H1 (cell line): ENCODE results near the gene COL4A4. TPM values are rescaled to one million over a fixed set of nuclear protein-coding genes. Genes with fewer than 3 reads are reported as not detected.

Source experiments
- CTCF ChIA-PET: fragments of 300-600 bp; sonication (Branson Sonifier 250); formaldehyde crosslinking; loops from one replicate; lab custom pipeline; 2021; ENCODE audit not compliant: partially characterized antibody; lab: Charles Lee
- POLR2A ChIA-PET: fragments of 300-600 bp; sonication (Branson Sonifier 250); formaldehyde crosslinking; loops from one replicate; lab custom pipeline; 2021; ENCODE audit warnings: inconsistent platforms; ENCODE audit not compliant: partially characterized antibody; lab: Charles Lee
- DNase-seq, 2 experiments: peaks; one replicate each; pipeline versions ENCODE4 v3.0.0 to v3.0.0-alpha.2; 2010 to 2022; ENCODE audit warnings: low spot score in 2 of 2, low read depth in 1 of 2, mixed read lengths in 1 of 2
- FAIRE-seq: peaks from 2 replicates; lab custom pipeline; 2011; peaks lifted over from hg19 to GRCh38; lab: Jason Lieb, UNC
- H2AFZ ChIP-seq: 2 replicates; pipeline ENCODE4 v1.8.1; 2012; ENCODE audit warnings: low read length, inconsistent platforms
- H2AK5ac ChIP-seq: 2 replicates; pipeline ENCODE4 v1.6.1; 2013; ENCODE audit warnings: low read depth, low read length
- H2BK120ac ChIP-seq: replicated peaks from 2 replicates; pipeline ENCODE3; 2013; ENCODE audit warnings: low read depth, low read length, inconsistent platforms
- H2BK12ac ChIP-seq: 2 replicates; pipeline ENCODE4 v1.6.1; 2013; ENCODE audit warnings: low read depth, low read length
- H2BK15ac ChIP-seq: 2 replicates; pipeline ENCODE4 v1.6.1; 2013; ENCODE audit warnings: low read length
- H2BK20ac ChIP-seq: 2 replicates; pipeline ENCODE4 v1.6.1; 2013; ENCODE audit warnings: low read length
- H2BK5ac ChIP-seq: 2 replicates; pipeline ENCODE4 v1.6.1; 2013; ENCODE audit warnings: low read depth, low read length
- H3K14ac ChIP-seq: 2 replicates; pipeline ENCODE4 v1.6.1; 2013; ENCODE audit warnings: inconsistent platforms; ENCODE audit not compliant: insufficient read length
- H3K18ac ChIP-seq: 2 replicates; pipeline ENCODE4 v1.6.1; 2013; ENCODE audit warnings: low read length; ENCODE audit errors: extremely low read depth
- H3K23ac ChIP-seq: 2 replicates; pipeline ENCODE4 v1.6.1; 2013; ENCODE audit warnings: inconsistent platforms; ENCODE audit not compliant: insufficient read length
- H3K23me2 ChIP-seq: 2 replicates; pipeline ENCODE4 v1.6.1; 2013; ENCODE audit warnings: low read depth, low read length
- H3K27ac ChIP-seq: 2 replicates; pipeline ENCODE4 v1.6.1; 2011; ENCODE audit warnings: low read depth, low read length, inconsistent platforms
- H3K27me3 ChIP-seq, 4 experiments: replicated peaks in 1 of 4; 1 replicate in 1 of 4; 2 replicates in 3 of 4; pipeline versions ENCODE4 v1.6.1 to v1.8.1; 2011 to 2013; ENCODE audit warnings: low read length in 3 of 4, mild to moderate bottlenecking in 3 of 4, inconsistent platforms in 2 of 4, mixed read lengths in 2 of 4, moderate library complexity in 1 of 4; ENCODE audit not compliant: control insufficient read depth in 3 of 4, insufficient read depth in 3 of 4; ENCODE audit errors: extremely low read depth in 1 of 4
- H3K36me3 ChIP-seq, 4 experiments: 2 replicates each; pipeline versions ENCODE4 v1.6.1 to v1.8.1; 2011 to 2013; ENCODE audit warnings: mild to moderate bottlenecking in 4 of 4, low read length in 3 of 4, moderate library complexity in 2 of 4, control low read depth in 1 of 4, inconsistent platforms in 1 of 4; ENCODE audit not compliant: insufficient read depth in 4 of 4, control insufficient read depth in 2 of 4
- H3K4ac ChIP-seq: replicated peaks from 2 replicates; pipeline ENCODE3; 2013; ENCODE audit warnings: low read length, low read depth, mixed read lengths, inconsistent platforms; ENCODE audit not compliant: insufficient read length
- H3K4me1 ChIP-seq, 4 experiments: replicated peaks in 1 of 4; 1 replicate in 1 of 4; 2 replicates in 3 of 4; pipeline versions ENCODE4 v1.6.1 to v1.8.1; 2011 to 2013; ENCODE audit warnings: low read length in 3 of 4, inconsistent platforms in 2 of 4, mixed read lengths in 1 of 4; ENCODE audit not compliant: insufficient read depth in 4 of 4, control insufficient read depth in 3 of 4
- H3K4me2 ChIP-seq, 2 experiments: 2 replicates each; pipeline versions ENCODE4 v1.6.1 to v1.8.1; 2011 to 2013; ENCODE audit warnings: low read depth in 2 of 2, low read length in 2 of 2, control low read depth in 1 of 2, inconsistent platforms in 1 of 2, mild to moderate bottlenecking in 1 of 2; ENCODE audit not compliant: insufficient read depth in 1 of 2
- H3K4me3 ChIP-seq, 4 experiments: fragments of 200-600, 300-600 bp in 1 of 4; sonication (generic), shearing (Covaris generic), sonication (Bioruptor Twin) in 1 of 4; 2 replicates each; pipeline versions ENCODE4 v1.5.1 to v1.8.1; 2011 to 2016; ENCODE audit warnings: low read length in 4 of 4, low read depth in 3 of 4, control low read depth in 2 of 4, inconsistent platforms in 2 of 4, mild to moderate bottlenecking in 2 of 4, mixed read lengths in 1 of 4, moderate library complexity in 1 of 4; ENCODE audit not compliant: insufficient read depth in 2 of 4; ENCODE audit errors: extremely low read depth in 1 of 4
- H3K56ac ChIP-seq: replicated peaks from 2 replicates; pipeline ENCODE3; 2013; ENCODE audit warnings: low read depth, mild to moderate bottlenecking, mixed read lengths, low read length, inconsistent platforms; ENCODE audit not compliant: insufficient read length
- H3K79me1 ChIP-seq: 2 replicates; pipeline ENCODE4 v1.6.1; 2013; ENCODE audit warnings: low read depth, low read length, control low read depth
- H3K79me2 ChIP-seq, 2 experiments: 2 replicates each; pipeline versions ENCODE4 v1.6.1 to v1.8.1; 2012 to 2013; ENCODE audit warnings: low read length in 2 of 2, mild to moderate bottlenecking in 2 of 2, inconsistent platforms in 1 of 2; ENCODE audit not compliant: insufficient read depth in 2 of 2, control insufficient read depth in 1 of 2
- H3K9ac ChIP-seq, 4 experiments: replicated peaks in 1 of 4; 1 replicate in 1 of 4; 2 replicates in 3 of 4; pipeline versions ENCODE4 v1.6.1 to v1.8.1; 2011 to 2013; ENCODE audit warnings: low read depth in 3 of 4, low read length in 3 of 4, control low read depth in 2 of 4, mild to moderate bottlenecking in 2 of 4, moderate library complexity in 2 of 4, inconsistent platforms in 1 of 4; ENCODE audit errors: extremely low read depth in 1 of 4
- H3K9me3 ChIP-seq, 2 experiments: 2 replicates each; pipeline versions ENCODE4 v1.6.1 to v1.8.1; 2012 to 2013; ENCODE audit warnings: mild to moderate bottlenecking in 2 of 2, moderate library complexity in 2 of 2, control low read depth in 1 of 2, inconsistent platforms in 1 of 2, low read depth in 1 of 2, low read length in 1 of 2, mixed read lengths in 1 of 2; ENCODE audit not compliant: insufficient read depth in 2 of 2
- H4K20me1 ChIP-seq, 2 experiments: replicated peaks in 1 of 2; 2 replicates each; pipeline versions ENCODE3 to v1.8.1; 2011 to 2013; ENCODE audit warnings: inconsistent platforms in 2 of 2, low read length in 2 of 2, mild to moderate bottlenecking in 1 of 2; ENCODE audit not compliant: insufficient read depth in 2 of 2, control insufficient read depth in 1 of 2
- H4K5ac ChIP-seq: 2 replicates; pipeline ENCODE4 v1.6.1; 2013; ENCODE audit warnings: low read length, low read depth, mixed read lengths, inconsistent platforms; ENCODE audit not compliant: insufficient read length
- H4K8ac ChIP-seq: 2 replicates; pipeline ENCODE4 v1.8.0; 2013; ENCODE audit warnings: mild to moderate bottlenecking, moderate library complexity, low read length, inconsistent platforms; ENCODE audit not compliant: insufficient read depth; ENCODE audit errors: extremely low read depth
- H4K91ac ChIP-seq: replicated peaks from 2 replicates; pipeline ENCODE3; 2013; ENCODE audit warnings: low read length, mixed read lengths, inconsistent platforms; ENCODE audit not compliant: insufficient read length
- BACH1 ChIP-seq: IDR thresholded peaks from 2 replicates; pipeline ENCODE4 v1.6.1; 2012; ENCODE audit warnings: low read length, improper control_type of control experiment
- MAFK ChIP-seq: IDR thresholded peaks from 2 replicates; pipeline ENCODE4 v1.6.1; 2012; ENCODE audit warnings: low read depth, mild to moderate bottlenecking, improper control_type of control experiment, low read length
- NANOG ChIP-seq: IDR thresholded peaks from 2 replicates; pipeline ENCODE4 v1.6.1; 2011; ENCODE audit warnings: low read length, low read depth, mild to moderate bottlenecking, inconsistent platforms; ENCODE audit not compliant: insufficient read depth, poor library complexity, severe bottlenecking
- NRF1 ChIP-seq: IDR thresholded peaks from 2 replicates; pipeline ENCODE4 v1.6.1; 2011; ENCODE audit warnings: mild to moderate bottlenecking, low read depth, low read length, improper control_type of control experiment
- POLR2AphosphoS5 ChIP-seq: IDR thresholded peaks from 2 replicates; pipeline ENCODE4 v1.6.1; 2011; ENCODE audit warnings: low read depth, low read length
- RAD21 ChIP-seq, 2 experiments: IDR thresholded peaks in 1 of 2; conservative IDR thresholded peaks in 1 of 2; 2 replicates each; pipeline ENCODE4 v1.6.1; 2011; ENCODE audit warnings: low read depth in 2 of 2, low read length in 2 of 2, improper control_type of control experiment in 1 of 2, inconsistent platforms in 1 of 2, mild to moderate bottlenecking in 1 of 2, moderate library complexity in 1 of 2
- RNF2 ChIP-seq: fragments of 200-900, 300-1000 bp; sonication (generic); IDR thresholded peaks from 2 replicates; pipeline ENCODE4 v1.7.1; 2016; ENCODE audit warnings: borderline replicate concordance, low read depth, mild to moderate bottlenecking, antibody characterized with exemption, low read length; ENCODE audit not compliant: poor library complexity, severe bottlenecking; ENCODE audit errors: missing control alignments
- ZNF274 ChIP-seq: IDR thresholded peaks from 2 replicates; pipeline ENCODE4 v1.7.0; 2012; ENCODE audit warnings: low read length, borderline replicate concordance; ENCODE audit errors: extremely low read depth
- WGBS, 2 experiments: shearing (Covaris generic) in 1 of 2; methylation state at CpG; one replicate each; pipeline versions ENCODE4 v1.1.6 to v1.1.7; 2013 to 2015; ENCODE audit warnings: low lambda C conversion rate in 2 of 2, mixed read lengths in 2 of 2, inconsistent platforms in 1 of 2, low coverage in 1 of 2, missing lambda C conversion rate in 1 of 2; ENCODE audit not compliant: insufficient replicate concordance in 2 of 2, insufficient coverage in 1 of 2, insufficient read length in 1 of 2; ENCODE audit errors: extremely low coverage in 1 of 2, missing lambda C conversion rate in 1 of 2; 5-methylcytosine and 5-hydroxymethylcytosine counted together
- polyA plus RNA-seq, 7 experiments: library from polyadenylated mRNA; depleted of rRNA in 3 of 7; stranded (reverse) in 5 of 7; unstranded in 2 of 7; fragments of >200 nt in 5 of 7; fragments of 200-250 nt in 2 of 7; gene quantifications; 1 replicate in 5 of 7; 2 replicates in 1 of 7; 4 replicates in 1 of 7; pipeline versions ENCODE4 v1.2.1 to v1.2.3, GENCODE V29; 2011 to 2013; ENCODE audit warnings: missing spikeins in 2 of 7, mixed read lengths in 2 of 7
- total RNA-seq: library from RNA; stranded (reverse); fragmentation: NEBNext Ultra II Directional; extraction: Animal tissue kit (Norgen Biotek cat#: 25700); gene quantifications from 2 replicates; pipeline ENCODE4 v1.2.1, GENCODE V29; 2021
- TF ChIP-seq, protein P1 (sequence below): IDR thresholded peaks from 2 replicates; pipeline ENCODE4 v1.6.1; 2011; ENCODE audit warnings: low read depth, mild to moderate bottlenecking, low read length; ENCODE audit not compliant: insufficient read depth
- TF ChIP-seq, protein P2 (sequence below): IDR thresholded peaks from 2 replicates; pipeline ENCODE4 v1.6.1; 2012; ENCODE audit warnings: low read length, inconsistent platforms

COL4A4 gene
- total and polyA plus RNA-seq, 2 of the 8 experiments (the other 6 are each of a cell fraction or from before 2014, with no cell fraction given): 0.33 to 1.7 TPM

- no peak overlapping the region for H3K4me3 ChIP-seq
- POLR2A ChIA-PET: no interaction called here
- 94% methylated on average over 5 of the region's 5 CpGs; no CpG with 5 or more reads in 1 of the 2 experiments for WGBS, 2 experiments
- no peak for TF ChIP-seq ZNF274
- TF ChIP-seq POLR2AphosphoS5: no peak
- TF ChIP-seq, protein P1, sequence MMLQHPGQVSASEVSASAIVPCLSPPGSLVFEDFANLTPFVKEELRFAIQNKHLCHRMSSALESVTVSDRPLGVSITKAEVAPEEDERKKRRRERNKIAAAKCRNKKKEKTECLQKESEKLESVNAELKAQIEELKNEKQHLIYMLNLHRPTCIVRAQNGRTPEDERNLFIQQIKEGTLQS: no peak
- TF ChIP-seq, protein P2, sequence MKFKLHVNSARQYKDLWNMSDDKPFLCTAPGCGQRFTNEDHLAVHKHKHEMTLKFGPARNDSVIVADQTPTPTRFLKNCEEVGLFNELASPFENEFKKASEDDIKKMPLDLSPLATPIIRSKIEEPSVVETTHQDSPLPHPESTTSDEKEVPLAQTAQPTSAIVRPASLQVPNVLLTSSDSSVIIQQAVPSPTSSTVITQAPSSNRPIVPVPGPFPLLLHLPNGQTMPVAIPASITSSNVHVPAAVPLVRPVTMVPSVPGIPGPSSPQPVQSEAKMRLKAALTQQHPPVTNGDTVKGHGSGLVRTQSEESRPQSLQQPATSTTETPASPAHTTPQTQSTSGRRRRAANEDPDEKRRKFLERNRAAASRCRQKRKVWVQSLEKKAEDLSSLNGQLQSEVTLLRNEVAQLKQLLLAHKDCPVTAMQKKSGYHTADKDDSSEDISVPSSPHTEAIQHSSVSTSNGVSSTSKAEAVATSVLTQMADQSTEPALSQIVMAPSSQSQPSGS: no peak
- no peak for TF ChIP-seq NRF1
- no peak for TF ChIP-seq RNF2
- no peak for TF ChIP-seq RAD21 (IDR thresholded peaks at IDR 0.05 in 1 of 2, conservative IDR thresholded peaks at IDR 0.05 in 1 of 2; ENCODE audit: low read depth in 2 of 2, low read length in 2 of 2)
- TF ChIP-seq NANOG: no peak
- TF ChIP-seq MAFK: no peak
- no peak for TF ChIP-seq BACH1
These were observed 60.4 kb downstream of the COL4A4 start for GRCh38 chr2:227103583-227103982.

More at GRCh38 chr2:227103583-227103982, 60.4 kb downstream of the COL4A4 start:
- Histone ChIP-seq H3K9me3 (no peaks in the 10 kb centered on the region), H3K18ac (no peak overlapping the region), H4K5ac (no peak overlapping the region), H3K79me2 (no peaks in the 10 kb centered on the region), H4K8ac (no peak overlapping the region), H4K20me1 (no peaks in the 10 kb centered on the region), H3K79me1 (no peaks in the 10 kb centered on the region), H3K9ac (no peak overlapping the region), H2AK5ac (no peak overlapping the region), H3K56ac (no peak overlapping the region), H2AFZ (no peak overlapping the region), H3K23me2 (no peaks in the 10 kb centered on the region), H2BK15ac (no peak overlapping the region), H3K27ac (no peak overlapping the region), H3K4ac (no peak overlapping the region), H3K27me3 (no peaks in the 10 kb centered on the region), H2BK12ac (no peak overlapping the region), H3K4me2 (no peak overlapping the region), H3K14ac (no peak overlapping the region), H3K23ac (no peak overlapping the region), H2BK5ac (no peak overlapping the region), H3K4me1 (no peaks in the 10 kb centered on the region), H4K91ac (no peak overlapping the region), H2BK120ac (no peak overlapping the region), H2BK20ac (no peak overlapping the region), H3K36me3 (no peaks in the 10 kb centered on the region)
- no peak for FAIRE-seq
- DNase-seq: no peak
- CTCF ChIA-PET: interaction anchor here (1.2 to 1.9 kb wide), 2 partner anchors 9 to 70 kb away, joined by 5 read pairs; no protein-coding TSS in a partner anchor
